GM21526 (cell line): Measurements from ENCODE around the gene BSDC1.
A peak's percentile ranks its signal among the peaks of the same experiment; 100 is the strongest.
"Not testable (repeated sequence)": the region's sequence is repeated elsewhere in the genome, so short reads cannot be mapped to it uniquely, and the experiment has no call there.

Experiments used
- ATAC-seq: cut with Tn5 transposase; IDR thresholded peaks from one replicate; pipeline ENCODE4 v1.9.1; 2021; ENCODE audit warnings: moderate library complexity; ENCODE audit not compliant: unreplicated experiment, low FRiP score

The BSDC1 gene

GRCh38 chr1:32394141-32394889, at the start of gene BSDC1:
BSDC1 (minus strand) TSS chr1:32394441; CDS start chr1:32394414, 27 bp downstream.
- ATAC-seq = peak; percentile 93

- ATAC-seq = not testable (repeated sequence)
Measured at GRCh38 chr1:32441467-32441866, 47.2 kb upstream of the BSDC1 start.

- not testable (repeated sequence) for ATAC-seq
Measured at GRCh38 chr1:32438777-32439176, 44.5 kb upstream of the BSDC1 start.

- ATAC-seq = no peak
Measured at GRCh38 chr1:32438136-32438535, 43.9 kb upstream of the BSDC1 start.

- no peak for ATAC-seq
Measured at GRCh38 chr1:32431736-32432400, 37.6 kb upstream of the BSDC1 start.

GRCh38 chr1:32427264-32427963, 33.2 kb upstream of the BSDC1 start:
- no peak for ATAC-seq

GRCh38 chr1:32426489-32427255, 32.4 kb upstream of the BSDC1 start:
- no peak for ATAC-seq

- no peak for ATAC-seq
Measured at GRCh38 chr1:32421775-32422174, 27.5 kb upstream of the BSDC1 start.

GRCh38 chr1:32414186-32414886, 20.1 kb upstream of the BSDC1 start:
- no peak for ATAC-seq

- ATAC-seq = no peak
Measured at GRCh38 chr1:32413507-32414185, 19.4 kb upstream of the BSDC1 start.

GRCh38 chr1:32411261-32411660, 17.0 kb upstream of the BSDC1 start:
- ATAC-seq = no peak

GRCh38 chr1:32406629-32407111, 12.4 kb upstream of the BSDC1 start:
- ATAC-seq = no peak

- no peak for ATAC-seq
Measured at GRCh38 chr1:32405672-32406467, 11.6 kb upstream of the BSDC1 start.

GRCh38 chr1:32404946-32405345, 10.7 kb upstream of the BSDC1 start:
- no peak for ATAC-seq

GRCh38 chr1:32400876-32401631, 6.8 kb upstream of the BSDC1 start:
- no peak for ATAC-seq

- no peak for ATAC-seq
Measured at GRCh38 chr1:32399843-32400242, 5.6 kb upstream of the BSDC1 start.

- no peak for ATAC-seq
Measured at GRCh38 chr1:32398401-32398800, 4.2 kb upstream of the BSDC1 start.

- not testable (repeated sequence) for ATAC-seq
Measured at GRCh38 chr1:32396524-32396923, 2.3 kb upstream of the BSDC1 start.
